ENCODE data around the gene PSMD3. TPM values are rescaled to one million over a fixed set of nuclear protein-coding genes. Genes with fewer than 3 reads are reported as not detected.

The PSMD3 gene
- total and polyA plus RNA-seq, 10 donors, result 35.6 to 70.6 (median 61.3) TPM

DNA sequence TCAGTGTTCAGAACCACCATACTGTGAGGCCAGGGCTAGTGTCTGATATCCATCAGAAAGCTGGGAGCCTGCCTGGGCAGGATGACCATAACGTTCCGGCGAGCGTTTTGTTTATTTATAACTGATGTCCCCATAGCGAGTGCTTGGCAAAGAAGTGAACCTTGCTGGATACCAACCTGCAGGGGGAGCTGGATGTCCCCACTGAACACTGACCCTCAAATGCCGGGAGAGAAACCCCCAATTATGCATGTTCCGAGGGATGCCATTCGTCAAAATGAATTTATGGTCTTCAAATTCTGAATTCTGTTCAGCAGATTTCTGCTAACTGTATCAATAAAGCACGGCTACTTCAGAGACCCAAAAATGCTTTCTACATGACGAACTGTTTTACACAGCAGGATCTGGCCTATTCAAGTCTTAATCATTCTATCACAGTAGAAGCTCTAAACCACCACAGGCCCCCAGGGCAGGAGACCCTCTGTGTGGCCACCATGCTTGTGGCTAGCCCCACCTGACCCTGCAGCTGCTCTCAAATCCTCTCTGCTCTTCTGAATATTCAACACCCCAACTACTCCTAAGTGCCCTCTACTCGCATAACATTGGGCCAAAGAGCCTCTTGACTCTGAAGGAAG, 58.4 kb downstream of the PSMD3 start:
- H3K4me3 ChIP-seq, result no peak overlapping the region
- H3K27me3 ChIP-seq (replicated peaks in 1 of 7), result no peaks in the 10 kb centered on the region
- peak overlapping the region in 4 of 8 donors; percentile 8 to 47 (median 46) for H3K27ac ChIP-seq
- intact Hi-C loops (cut with DNase I; ENCODE audit: low total_unique reads), result loop anchor here (10.0 kb wide), 1 partner anchor 126 kb away; no protein-coding TSS in a partner anchor
- peaks cover 0 to 60% (median 30%) of the 10 kb centered on the region in 6 donors for H3K36me3 ChIP-seq
- peaks cover 0 to 12% (median 4%) of the 10 kb centered on the region in 6 donors for H3K4me1 ChIP-seq
- WGBS, 5 donors, result 51 to 71% (median 57%) methylated on average over 11 of the region's 11 CpGs
- TF ChIP-seq POLR2A (IDR thresholded peaks at IDR 0.05) (no peak), CTCF (IDR thresholded peaks at IDR 0.05 in 8 of 11, conservative IDR thresholded peaks at IDR 0.05 in 3 of 11) (peak in 8 of 11 experiments; percentile 30 to 65 (median 56)), POLR2AphosphoS5 (IDR thresholded peaks at IDR 0.05) (peak in 1 of 3 donors; percentile 33)
- peak; percentile 41 for DNase-seq
- H3K9me3 ChIP-seq, result no peaks in the 10 kb centered on the region

GRCh38 chr17:40041196-40041595, 60.6 kb downstream of the PSMD3 start:
- WGBS, 5 donors, result 75 to 94% (median 85%) methylated on average over 2 of the region's 2 CpGs
- TF ChIP-seq CTCF (IDR thresholded peaks at IDR 0.05 in 8 of 11, conservative IDR thresholded peaks at IDR 0.05 in 3 of 11) (no peak), POLR2AphosphoS5 (IDR thresholded peaks at IDR 0.05) (no peak), POLR2A (IDR thresholded peaks at IDR 0.05) (no peak)
- peaks cover 0 to 12% (median 4%) of the 10 kb centered on the region in 6 donors for H3K4me1 ChIP-seq
- DNase-seq, result no peak
- H3K4me3 ChIP-seq, result no peak overlapping the region
- intact Hi-C loops (cut with DNase I; ENCODE audit: low total_unique reads), result no loop called here
- no peaks in the 10 kb centered on the region for H3K27me3 ChIP-seq (replicated peaks in 1 of 7)
- no peak overlapping the region for H3K27ac ChIP-seq
- H3K36me3 ChIP-seq, result peaks cover 0 to 58% (median 24%) of the 10 kb centered on the region in 6 donors
- no peaks in the 10 kb centered on the region for H3K9me3 ChIP-seq

Small RNA genes within 50 kb of the gene (microRNA-seq; reads per million reads assigned to microRNA genes)
- 0 to 0.72 (median 0.28) reads per million in 3 donors for gene MIR6884

Small RNA genes within 50 kb of the gene (small RNA-seq; reads per million reads assigned to genes)
- 968 to 1,926 (median 1,362) reads per million in 4 donors for gene SNORD124

Other genes starting within 250 kb of the PSMD3 start
- 1 to 10 TPM in 2 of 7 donors, under 1 TPM in 4, not detected in 1; 0.51 to 1.9 (median 0.66) TPM for gene GRB7, start 242.9 kb upstream of the PSMD3 start, total RNA-seq
- gene GRB7, start 242.9 kb upstream of the PSMD3 start, polyA plus RNA-seq, result under 1 TPM; 0.04 to 0.19 (median 0.14) TPM
- 100 to 1,000 TPM in 1 of 7 donors, 10 to 100 TPM in 6; 79.1 to 132 (median 86.4) TPM for gene IKZF3, start 116.5 kb upstream of the PSMD3 start, total RNA-seq
- 10 to 100 TPM; 17.5 to 33.3 (median 27.8) TPM for gene IKZF3, start 116.5 kb upstream of the PSMD3 start, polyA plus RNA-seq
- gene ZPBP2, start 112.6 kb upstream of the PSMD3 start, total RNA-seq, result under 1 TPM in 3 of 7 donors, not detected in 4; 0.16 to 0.46 (median 0.17) TPM
- under 1 TPM; 0.22 to 0.29 (median 0.24) TPM for gene ZPBP2, start 112.6 kb upstream of the PSMD3 start, polyA plus RNA-seq
- 10 to 100 TPM; 15.4 to 30.0 (median 21.4) TPM for gene GSDMB, start 62.2 kb upstream of the PSMD3 start, total RNA-seq
- gene GSDMB, start 62.2 kb upstream of the PSMD3 start, polyA plus RNA-seq, result 10 to 100 TPM; 13.1 to 41.9 (median 18.2) TPM
- 10 to 100 TPM; 48.0 to 77.6 (median 58.2) TPM for gene ORMDL3, start 53.2 kb upstream of the PSMD3 start, total RNA-seq
- gene ORMDL3, start 53.2 kb upstream of the PSMD3 start, polyA plus RNA-seq, result 10 to 100 TPM; 34.7 to 44.0 (median 40.5) TPM
- gene LRRC3C, start 53.1 kb upstream of the PSMD3 start, total RNA-seq, result not detected
- gene LRRC3C, start 53.1 kb upstream of the PSMD3 start, polyA plus RNA-seq, result under 1 TPM in 1 of 3 donors, not detected in 2; 0.08 TPM
- 1 to 10 TPM in 1 of 7 donors, under 1 TPM in 4, not detected in 2; 0.30 to 1.2 (median 0.50) TPM for gene GSDMA, start 17.8 kb upstream of the PSMD3 start, total RNA-seq
- gene GSDMA, start 17.8 kb upstream of the PSMD3 start, polyA plus RNA-seq, result under 1 TPM in 2 of 3 donors, not detected in 1; 0.07 to 0.24 TPM
- gene CSF3, start 34.6 kb downstream of the PSMD3 start, total RNA-seq, result 1 to 10 TPM in 2 of 7 donors, under 1 TPM in 1, not detected in 4; 0.54 to 1.8 (median 1.6) TPM
- gene CSF3, start 34.6 kb downstream of the PSMD3 start, polyA plus RNA-seq, result 1 to 10 TPM in 2 of 3 donors, under 1 TPM in 1; 0.24 to 1.4 (median 1.2) TPM
- gene MED24, start 73.6 kb downstream of the PSMD3 start, total RNA-seq, result 100 to 1,000 TPM in 1 of 7 donors, 10 to 100 TPM in 6; 71.7 to 102 (median 79.1) TPM
- gene MED24, start 73.6 kb downstream of the PSMD3 start, polyA plus RNA-seq, result 10 to 100 TPM; 29.2 to 54.4 (median 42.7) TPM
- 10 to 100 TPM; 14.6 to 36.1 (median 19.7) TPM for gene THRA, start 82.2 kb downstream of the PSMD3 start, total RNA-seq
- gene THRA, start 82.2 kb downstream of the PSMD3 start, polyA plus RNA-seq, result 10 to 100 TPM in 1 of 3 donors, 1 to 10 TPM in 2; 3.9 to 12.9 (median 4.7) TPM
- gene NR1D1, start 119.8 kb downstream of the PSMD3 start, total RNA-seq, result 10 to 100 TPM in 4 of 7 donors, 1 to 10 TPM in 3; 5.5 to 15.8 (median 10.2) TPM
- 1 to 10 TPM; 3.3 to 6.4 (median 5.2) TPM for gene NR1D1, start 119.8 kb downstream of the PSMD3 start, polyA plus RNA-seq
- 100 to 1,000 TPM; 101 to 154 (median 127) TPM for gene MSL1, start 141.2 kb downstream of the PSMD3 start, total RNA-seq
- 10 to 100 TPM; 52.6 to 85.0 (median 73.3) TPM for gene MSL1, start 141.2 kb downstream of the PSMD3 start, polyA plus RNA-seq
- gene CASC3, start 159.7 kb downstream of the PSMD3 start, total RNA-seq, result 100 to 1,000 TPM in 1 of 7 donors, 10 to 100 TPM in 6; 67.0 to 105 (median 78.5) TPM
- 10 to 100 TPM; 20.2 to 38.9 (median 35.0) TPM for gene CASC3, start 159.7 kb downstream of the PSMD3 start, polyA plus RNA-seq
- 10 to 100 TPM in 2 of 7 donors, 1 to 10 TPM in 5; 5.1 to 12.7 (median 9.5) TPM for gene RAPGEFL1, start 196.7 kb downstream of the PSMD3 start, total RNA-seq
- 1 to 10 TPM; 2.9 to 5.9 (median 3.3) TPM for gene RAPGEFL1, start 196.7 kb downstream of the PSMD3 start, polyA plus RNA-seq
- gene WIPF2, start 238.5 kb downstream of the PSMD3 start, total RNA-seq, result 10 to 100 TPM; 16.9 to 43.2 (median 29.7) TPM
- 10 to 100 TPM in 1 of 3 donors, 1 to 10 TPM in 2; 3.7 to 11.3 (median 4.7) TPM for gene WIPF2, start 238.5 kb downstream of the PSMD3 start, polyA plus RNA-seq